Neuronal stem cell (in vitro differentiated cells): ENCODE data around the gene LIMA1.
A peak's percentile ranks its signal among the peaks of the same experiment; 100 is the strongest.
"Not testable (repeated sequence)": the region's sequence is repeated elsewhere in the genome, so short reads cannot be mapped to it uniquely, and the experiment has no call there.

Experiments used
- DNase-seq: peaks from one replicate; pipeline ENCODE4 v3.0.0-alpha.2; 2013; ENCODE audit warnings: low spot score
- H2AFZ ChIP-seq: one replicate; pipeline ENCODE4 v1.6.1; 2013; ENCODE audit warnings: mild to moderate bottlenecking, low read length, inconsistent platforms
- H2AK5ac ChIP-seq: 2 replicates; pipeline ENCODE4 v1.6.1; 2013; ENCODE audit warnings: low read depth, mild to moderate bottlenecking, inconsistent platforms, low read length, moderate library complexity, mixed read lengths
- H2BK120ac ChIP-seq: 2 replicates; pipeline ENCODE4 v1.6.1; 2013; ENCODE audit warnings: low read depth, mild to moderate bottlenecking, inconsistent platforms, low read length, moderate library complexity, mixed read lengths
- H2BK12ac ChIP-seq: one replicate; pipeline ENCODE4 v1.6.1; 2013; ENCODE audit warnings: low read length, inconsistent platforms
- H2BK15ac ChIP-seq: 2 replicates; pipeline ENCODE4 v1.6.1; 2013; ENCODE audit warnings: mild to moderate bottlenecking, low read length, inconsistent platforms, mixed read lengths
- H2BK5ac ChIP-seq: one replicate; pipeline ENCODE4 v1.6.1; 2013; ENCODE audit warnings: inconsistent platforms, mild to moderate bottlenecking, low read length, moderate library complexity
- H3K14ac ChIP-seq: one replicate; pipeline ENCODE4 v1.6.1; 2013; ENCODE audit warnings: low read length, inconsistent platforms
- H3K18ac ChIP-seq: 2 replicates; pipeline ENCODE4 v1.6.1; 2013; ENCODE audit warnings: low read length, inconsistent platforms
- H3K23ac ChIP-seq: 2 replicates; pipeline ENCODE4 v1.6.1; 2013; ENCODE audit warnings: low read depth, mild to moderate bottlenecking, mixed read lengths, low read length, inconsistent platforms; ENCODE audit not compliant: poor library complexity
- H3K27ac ChIP-seq: replicated peaks from 3 replicates; pipeline ENCODE4 v1.5.1; 2013; ENCODE audit warnings: low read length, inconsistent platforms
- H3K27me3 ChIP-seq, 3 experiments: 2 replicates each; pipeline ENCODE4 v1.6.1; 2013; ENCODE audit warnings: low read length in 3 of 3, mild to moderate bottlenecking in 2 of 3, inconsistent platforms in 1 of 3, low read depth in 1 of 3, mixed read lengths in 1 of 3, moderate library complexity in 1 of 3; ENCODE audit not compliant: control insufficient read depth in 3 of 3, insufficient read depth in 3 of 3
- H3K36me3 ChIP-seq, 2 donors: replicated peaks in 1 of 2; 2 replicates each; pipeline ENCODE4 v1.6.1; 2013; ENCODE audit warnings: low read length in 2 of 2; ENCODE audit not compliant: control insufficient read depth in 2 of 2, insufficient read depth in 2 of 2
- H3K4ac ChIP-seq: 2 replicates; pipeline ENCODE4 v1.6.1; 2013; ENCODE audit warnings: inconsistent platforms, mild to moderate bottlenecking, low read length, moderate library complexity
- H3K4me1 ChIP-seq, 2 donors: 1 replicate in 1 of 2; 2 replicates in 1 of 2; pipeline ENCODE4 v1.6.1; 2013; ENCODE audit warnings: low read length in 2 of 2, low read depth in 1 of 2; ENCODE audit not compliant: control insufficient read depth in 2 of 2, insufficient read depth in 1 of 2
- H3K4me2 ChIP-seq: one replicate; pipeline ENCODE4 v1.6.1; 2013; ENCODE audit warnings: mild to moderate bottlenecking, low read length, inconsistent platforms; ENCODE audit not compliant: insufficient read depth, poor library complexity, severe bottlenecking
- H3K4me3 ChIP-seq, 2 donors: 2 replicates each; pipeline ENCODE4 v1.5.1; 2013; ENCODE audit warnings: low read length in 2 of 2, mild to moderate bottlenecking in 2 of 2, inconsistent platforms in 1 of 2, moderate library complexity in 1 of 2
- H3K79me1 ChIP-seq: one replicate; pipeline ENCODE4 v1.6.1; 2013; ENCODE audit warnings: low read depth, mild to moderate bottlenecking, inconsistent platforms, low read length, moderate library complexity
- H3K9ac ChIP-seq: one replicate; pipeline ENCODE4 v1.6.1; 2013; ENCODE audit warnings: mild to moderate bottlenecking, low read depth, low read length, inconsistent platforms; ENCODE audit not compliant: poor library complexity
- H3K9me3 ChIP-seq, 2 donors: replicated peaks in 1 of 2; 2 replicates each; pipeline versions ENCODE3 to v1.6.1; 2013; ENCODE audit warnings: low read length in 2 of 2, mild to moderate bottlenecking in 2 of 2, inconsistent platforms in 1 of 2, low read depth in 1 of 2, mixed read lengths in 1 of 2, moderate library complexity in 1 of 2; ENCODE audit not compliant: control insufficient read depth in 2 of 2, insufficient read depth in 1 of 2
- H4K8ac ChIP-seq: one replicate; pipeline ENCODE4 v1.6.1; 2013; ENCODE audit warnings: low read depth, mild to moderate bottlenecking, inconsistent platforms, low read length, moderate library complexity
- H4K91ac ChIP-seq: one replicate; pipeline ENCODE4 v1.6.1; 2013; ENCODE audit warnings: low read length, low read depth, mild to moderate bottlenecking, inconsistent platforms; ENCODE audit not compliant: poor library complexity
- WGBS, 2 donors: extraction: QIAGEN DNeasy Blood & Tissue Kit; methylation state at CpG; one replicate each; pipeline ENCODE4 v1.1.7; 2013; ENCODE audit warnings: missing lambda C conversion rate in 2 of 2, mixed read lengths in 1 of 2; ENCODE audit not compliant: insufficient read length in 2 of 2, insufficient replicate concordance in 1 of 2; ENCODE audit errors: extremely low coverage in 2 of 2; 5-methylcytosine and 5-hydroxymethylcytosine counted together

LIMA1 gene

DNA sequence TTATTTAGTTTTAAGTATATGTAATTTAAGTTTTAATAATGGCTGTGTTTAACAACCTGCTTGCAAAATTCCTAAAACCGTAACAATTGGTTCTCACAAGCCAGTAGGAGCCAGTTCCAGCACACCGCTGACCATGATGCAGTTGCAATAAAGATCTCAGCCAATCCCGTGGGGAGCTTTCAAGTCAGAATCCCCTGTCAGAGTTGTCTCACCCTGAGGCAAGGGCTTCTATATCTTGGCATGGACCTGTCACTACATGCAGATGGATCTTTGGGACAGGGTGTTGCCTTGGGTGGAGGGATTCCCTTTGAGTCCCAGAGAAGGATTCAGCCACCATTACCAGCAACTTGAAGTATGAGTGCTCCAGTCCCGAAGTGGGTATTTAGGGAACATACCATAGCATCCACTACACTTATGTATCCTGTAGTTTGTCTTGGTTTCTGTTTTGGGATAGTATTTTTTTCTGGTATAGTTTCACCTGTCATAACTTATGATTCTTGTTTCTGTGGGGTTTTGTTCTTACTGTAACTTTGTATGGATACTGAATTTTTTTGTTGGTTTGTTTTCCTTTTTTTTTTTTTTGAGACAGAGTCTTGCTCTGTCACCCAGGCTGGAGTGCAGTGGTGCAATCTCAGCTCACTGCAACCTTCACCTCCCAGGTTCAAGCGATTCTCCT lies 30.1 kb upstream of the LIMA1 start:
- H3K23ac ChIP-seq = no peak overlapping the region
- no peak overlapping the region for H2BK12ac ChIP-seq
- H3K4me1 ChIP-seq = no peaks in the 10 kb centered on the region
- H4K8ac ChIP-seq = peak overlapping the region; percentile 0
- no peak overlapping the region for H3K14ac ChIP-seq
- no peak overlapping the region for H3K9ac ChIP-seq
- H2BK120ac ChIP-seq = no peak overlapping the region
- H2AFZ ChIP-seq = no peak overlapping the region
- no peak for DNase-seq
- H3K36me3 ChIP-seq = no peaks in the 10 kb centered on the region
- H2BK5ac ChIP-seq = no peak overlapping the region
- no peak overlapping the region for H3K18ac ChIP-seq
- no peaks in the 10 kb centered on the region for H3K79me1 ChIP-seq
- no peak overlapping the region for H4K91ac ChIP-seq
- no peak overlapping the region for H2BK15ac ChIP-seq
- WGBS, 2 donors = no CpG with 5 or more reads among the region's 5 CpGs
- H3K4ac ChIP-seq = no peak overlapping the region
- no peaks in the 10 kb centered on the region for H3K9me3 ChIP-seq
- no peaks in the 10 kb centered on the region for H3K27me3 ChIP-seq
- no peak overlapping the region for H3K4me3 ChIP-seq
- H3K27ac ChIP-seq = no peak overlapping the region
- H2AK5ac ChIP-seq = no peak overlapping the region
- no peak overlapping the region for H3K4me2 ChIP-seq

DNA sequence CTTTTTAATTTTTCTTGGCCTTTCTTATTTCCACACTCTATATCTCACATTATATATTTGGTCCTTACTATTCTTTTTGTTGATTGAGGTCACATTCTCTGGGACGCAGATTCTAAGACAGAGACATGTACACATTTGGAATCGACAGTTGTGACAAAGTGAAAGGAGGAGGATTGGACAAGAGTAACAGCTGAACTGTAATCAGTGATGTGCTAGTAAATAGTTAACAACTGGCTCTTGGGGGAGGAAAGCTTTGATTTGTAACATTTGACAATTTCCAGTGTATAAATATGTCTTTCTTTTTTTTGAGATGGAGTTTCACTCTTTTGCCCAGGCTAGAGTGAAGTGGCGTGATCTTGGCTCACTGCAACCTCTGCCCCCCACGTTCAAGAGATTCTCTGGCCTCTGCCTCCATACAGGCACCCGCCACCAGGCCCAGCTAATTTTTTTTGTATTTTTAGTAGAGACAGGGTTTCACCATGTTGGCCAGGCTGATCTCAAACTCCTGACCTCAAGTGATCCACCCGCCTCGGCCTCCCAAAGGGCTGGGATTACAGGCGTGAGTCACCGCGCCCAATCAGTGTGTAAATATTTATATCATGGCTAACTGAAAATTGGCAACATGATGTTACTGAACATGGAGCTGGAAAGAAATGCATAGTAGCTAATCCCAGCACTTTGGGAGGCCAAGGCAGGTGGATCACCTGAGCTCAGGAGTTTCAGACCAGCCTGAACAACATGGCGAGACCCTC lies 28.7 kb upstream of the LIMA1 start:
- H3K4ac ChIP-seq, H2AFZ ChIP-seq, H3K27ac ChIP-seq, H3K27me3 ChIP-seq, H3K79me1 ChIP-seq, H2AK5ac ChIP-seq, H3K36me3 ChIP-seq, H3K4me2 ChIP-seq, H2BK5ac ChIP-seq, H2BK120ac ChIP-seq, DNase-seq, H3K4me3 ChIP-seq, H3K14ac ChIP-seq, H3K9ac ChIP-seq, H3K4me1 ChIP-seq, H4K8ac ChIP-seq, H3K18ac ChIP-seq, H3K23ac ChIP-seq, H4K91ac ChIP-seq, H2BK12ac ChIP-seq, H2BK15ac ChIP-seq, H3K9me3 ChIP-seq: not testable (repeated sequence)
- WGBS, 2 donors = no CpG with 5 or more reads among the region's 11 CpGs

DNA sequence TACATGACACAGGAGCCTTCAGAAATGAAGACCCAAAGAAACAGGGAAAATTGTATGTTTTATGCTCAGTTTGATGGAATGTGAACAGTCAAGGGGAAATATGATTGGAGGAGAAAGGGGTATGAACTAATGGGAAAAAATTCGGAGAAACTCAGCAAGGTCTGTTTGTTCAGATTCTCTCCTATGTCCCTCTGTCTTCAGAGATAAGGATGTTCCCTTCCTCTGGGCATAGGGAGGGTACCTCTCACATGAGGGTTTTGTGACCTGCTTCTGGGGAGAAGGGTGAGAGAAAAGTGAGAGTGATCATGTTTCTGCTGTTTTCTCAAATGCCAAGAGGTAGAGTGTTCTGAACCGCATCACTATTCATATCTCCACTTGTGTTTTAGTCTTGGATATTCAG lies 26.6 kb upstream of the LIMA1 start:
- no peak for DNase-seq
- Histone ChIP-seq H3K27me3 (no peaks in the 10 kb centered on the region), H3K4me2 (no peak overlapping the region), H2BK120ac (no peak overlapping the region), H3K23ac (no peak overlapping the region), H3K27ac (no peak overlapping the region), H3K9me3 (no peaks in the 10 kb centered on the region), H3K4me1 (no peaks in the 10 kb centered on the region), H3K9ac (no peak overlapping the region), H3K18ac (no peak overlapping the region), H2BK12ac (no peak overlapping the region), H2BK15ac (no peak overlapping the region), H4K91ac (no peak overlapping the region), H3K79me1 (no peaks in the 10 kb centered on the region), H2AK5ac (no peak overlapping the region), H2BK5ac (no peak overlapping the region), H4K8ac (no peak overlapping the region), H3K4me3 (no peak overlapping the region), H3K14ac (no peak overlapping the region), H2AFZ (no peak overlapping the region), H3K36me3 (no peaks in the 10 kb centered on the region), H3K4ac (no peak overlapping the region)
- no CpG with 5 or more reads among the region's 2 CpGs for whole genome bisulfite sequencing, 2 donors

DNA sequence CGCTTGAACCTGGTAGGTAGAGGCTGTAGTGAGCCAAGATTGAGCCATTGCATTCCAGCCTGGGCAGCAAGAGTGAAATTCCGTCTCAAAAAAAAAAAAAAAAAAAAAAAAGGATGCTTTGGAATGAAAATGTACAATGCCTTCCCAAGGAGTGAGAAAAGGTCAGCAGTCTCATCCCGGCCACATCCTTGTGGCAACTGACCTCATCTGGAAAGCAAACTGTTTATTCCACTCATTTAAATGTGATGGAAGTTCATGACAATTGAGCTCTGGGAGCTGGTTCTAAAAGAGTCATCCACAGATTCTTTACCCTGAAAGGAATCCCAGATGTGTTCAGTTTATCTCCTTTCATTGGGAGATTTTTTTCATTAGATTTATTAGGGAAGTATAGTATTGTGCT lies 19.4 kb upstream of the LIMA1 start:
- Histone ChIP-seq H3K9ac (no peak overlapping the region), H4K91ac (no peak overlapping the region), H3K4me3 (no peak overlapping the region), H2AK5ac (no peak overlapping the region), H3K4me2 (no peak overlapping the region), H2AFZ (no peak overlapping the region), H2BK15ac (no peak overlapping the region), H2BK5ac (no peak overlapping the region), H3K79me1 (no peaks in the 10 kb centered on the region), H3K9me3 (no peaks in the 10 kb centered on the region), H3K27me3 (no peaks in the 10 kb centered on the region), H3K4me1 (no peaks in the 10 kb centered on the region), H4K8ac (no peak overlapping the region), H2BK120ac (no peak overlapping the region), H3K23ac (no peak overlapping the region), H3K14ac (no peak overlapping the region), H2BK12ac (no peak overlapping the region), H3K36me3 (no peaks in the 10 kb centered on the region), H3K27ac (no peak overlapping the region), H3K18ac (no peak overlapping the region), H3K4ac (no peak overlapping the region)
- no CpG with 5 or more reads among the region's 3 CpGs for WGBS, 2 donors
- no peak for DNase-seq
